GM23248 (cell line): ENCODE results near the gene NBPF14. TPM values are rescaled to one million over a fixed set of nuclear protein-coding genes. Genes with fewer than 3 reads are reported as not detected.
"Not testable (repeated sequence)": the region's sequence is repeated elsewhere in the genome, so short reads cannot be mapped to it uniquely, and the experiment has no call there.

Source experiments
- DNase-seq: peaks from one replicate; pipeline ENCODE4 v3.0.0-alpha.2; 2015
- H2AFZ ChIP-seq: fragments of 200-600 bp; sonication (generic); 2 replicates; pipeline ENCODE4 v1.6.1; 2016; ENCODE audit warnings: antibody characterized with exemption
- H3F3A ChIP-seq: fragments of 200-600 bp; sonication (generic); 2 replicates; pipeline ENCODE4 v1.6.1; 2016; ENCODE audit warnings: mild to moderate bottlenecking, antibody characterized with exemption, mixed run types; ENCODE audit not compliant: insufficient read depth
- H3K27ac ChIP-seq: fragments of 200-600 bp; sonication (generic); 2 replicates; pipeline ENCODE4 v1.5.1; 2016; ENCODE audit warnings: mild to moderate bottlenecking
- H3K27me3 ChIP-seq: fragments of 200-600 bp; sonication (generic); replicated peaks from 2 replicates; pipeline ENCODE4 v1.6.1; 2016; ENCODE audit warnings: mild to moderate bottlenecking; ENCODE audit not compliant: insufficient read depth
- H3K36me3 ChIP-seq: fragments of 200-600 bp; sonication (generic); 2 replicates; pipeline ENCODE4 v1.6.1; 2016; ENCODE audit warnings: low read depth, mild to moderate bottlenecking
- H3K4me1 ChIP-seq: fragments of 200-600 bp; sonication (generic); 2 replicates; pipeline ENCODE4 v1.6.1; 2016; ENCODE audit warnings: mild to moderate bottlenecking; ENCODE audit not compliant: insufficient read depth
- H3K4me2 ChIP-seq: fragments of 200-600 bp; sonication (generic); one replicate; pipeline ENCODE4 v1.6.1; 2016; ENCODE audit warnings: mild to moderate bottlenecking; ENCODE audit not compliant: unreplicated experiment
- H3K4me3 ChIP-seq: fragments of 200-600 bp; sonication (generic); 2 replicates; pipeline ENCODE4 v1.5.1; 2016; ENCODE audit warnings: mild to moderate bottlenecking
- H3K79me2 ChIP-seq: fragments of 200-600 bp; sonication (generic); 2 replicates; pipeline ENCODE4 v1.6.1; 2016; ENCODE audit warnings: mild to moderate bottlenecking; ENCODE audit not compliant: insufficient read depth
- H3K9ac ChIP-seq: fragments of 200-600 bp; sonication (generic); 2 replicates; pipeline ENCODE4 v1.6.1; 2016; ENCODE audit warnings: mild to moderate bottlenecking
- H3K9me2 ChIP-seq: fragments of 200-600 bp; sonication (generic); 2 replicates; pipeline ENCODE4 v1.6.1; 2016; ENCODE audit warnings: mixed run types, mild to moderate bottlenecking, moderate library complexity; ENCODE audit not compliant: insufficient read depth
- H3K9me3 ChIP-seq: fragments of 200-600 bp; sonication (generic); one replicate; pipeline ENCODE4 v1.6.1; 2017; ENCODE audit warnings: low read depth
- H4K20me1 ChIP-seq: fragments of 200-600 bp; sonication (generic); 2 replicates; pipeline ENCODE4 v1.6.0; 2016; ENCODE audit not compliant: insufficient read depth
- WGBS, 2 experiments: methylation state at CpG; one replicate each; pipeline ENCODE4 v1.1.6; 2015 to 2017; ENCODE audit warnings: low lambda C conversion rate in 2 of 2, low coverage in 1 of 2; ENCODE audit errors: missing lambda C conversion rate in 2 of 2; 5-methylcytosine and 5-hydroxymethylcytosine counted together
- in situ Hi-C: fragments of 300-500 bp; cut with MboI; formaldehyde crosslinking; loops from 2 replicates; pipeline ENCODE4 v1.15.0; 2020
- polyA plus RNA-seq: library from polyadenylated mRNA; unstranded; fragments of >200 nt; fragmentation: Nextera tagmentation; extraction: Ambion mirVana; gene quantifications from 2 replicates; pipeline ENCODE4 v1.2.1, GENCODE V29; 2016
- small RNA-seq: library from RNA; depleted of rRNA; stranded (forward); fragments of <200 nt; gene quantifications from one replicate; pipeline ENCODE3, GENCODE V24; 2014; ENCODE audit warnings: low read depth, low replicate concordance
- total RNA-seq: library from RNA; depleted of rRNA; stranded (reverse); fragments of >200 nt; shearing (Covaris generic); gene quantifications from 2 replicates; pipeline ENCODE4 v1.2.3, GENCODE V29; 2014; rRNA removed

NBPF14 gene
- total and polyA plus RNA-seq, 2 experiments from 2014 or later: 19.5 to 48.7 TPM

GRCh38 chr1:148512571-148513184 lies 83.1 kb downstream of the NBPF14 start:
- H3K9me2 ChIP-seq, in situ Hi-C loops: not testable (repeated sequence)
- DNase-seq: peak; percentile 62

GRCh38 chr1:148493933-148494332 lies 101.9 kb downstream of the NBPF14 start:
- H3K36me3 ChIP-seq, in situ Hi-C loops, H2AFZ ChIP-seq, H4K20me1 ChIP-seq, H3K4me2 ChIP-seq, H3K27me3 ChIP-seq, H3K9ac ChIP-seq, DNase-seq, H3K4me1 ChIP-seq, H3F3A ChIP-seq, H3K4me3 ChIP-seq, H3K27ac ChIP-seq, H3K79me2 ChIP-seq, H3K9me2 ChIP-seq, H3K9me3 ChIP-seq: not testable (repeated sequence)

More at GRCh38 chr1:148512571-148513184, 83.1 kb downstream of the NBPF14 start:
- 49 to 56% methylated on average over 8 to 9 of the region's 9 CpGs for WGBS, 2 experiments
- not testable (repeated sequence) for H3K36me3 ChIP-seq, H3K27ac ChIP-seq, H3K4me1 ChIP-seq, H2AFZ ChIP-seq, H3K9ac ChIP-seq, H3K79me2 ChIP-seq, H3K27me3 ChIP-seq, H3F3A ChIP-seq, H3K4me2 ChIP-seq, H4K20me1 ChIP-seq, H3K9me3 ChIP-seq, H3K4me3 ChIP-seq

- H3K27me3 ChIP-seq, H3K9me2 ChIP-seq, in situ Hi-C loops, H3K4me1 ChIP-seq, H3K4me2 ChIP-seq, H3K79me2 ChIP-seq, H3K9ac ChIP-seq, H3F3A ChIP-seq, H4K20me1 ChIP-seq, DNase-seq, H3K9me3 ChIP-seq, H3K4me3 ChIP-seq, H3K36me3 ChIP-seq, H3K27ac ChIP-seq, H2AFZ ChIP-seq: not testable (repeated sequence)
- WGBS, 2 experiments: 76 to 80% methylated on average over 11 to 12 of the region's 12 CpGs
Observed at GRCh38 chr1:148483029-148483428, 112.8 kb downstream of the NBPF14 start, which contains the start of gene PPIAL4G. Gene PPIAL4G, minus strand, starts transcription at chr1:148483302. Its CDS starts 50 bp downstream, at chr1:148483252.

Small RNAs within 50 kb of the gene (small RNA-seq; reads per million reads assigned to genes)
- not detected for gene RF00003

Other genes starting within 250 kb of the NBPF14 start
- not detected in 2 replicates for gene PPIAL4G, start 112.7 kb downstream of the NBPF14 start, total RNA-seq
- gene PPIAL4G, start 112.7 kb downstream of the NBPF14 start, polyA plus RNA-seq: not detected in 2 replicates
- 24.0 and 47.0 TPM in 2 replicates for gene NUDT4B, start 152.8 kb upstream of the NBPF14 start, total RNA-seq
- gene NUDT4B, start 152.8 kb upstream of the NBPF14 start, polyA plus RNA-seq: 5.9 TPM in 1 of 2 replicates, not detected in the other
- gene PDE4DIP, start 248.4 kb upstream of the NBPF14 start, total RNA-seq: 115 and 149 TPM in 2 replicates
- gene PDE4DIP, start 248.4 kb upstream of the NBPF14 start, polyA plus RNA-seq: 116 and 128 TPM in 2 replicates